Caco-2 (cell line): Measurements from ENCODE around the gene SEPTIN8. TPM values are rescaled to one million over a fixed set of nuclear protein-coding genes. Genes with fewer than 3 reads are reported as not detected.

Experiments
- BruUV-seq: library from RNA; stranded (reverse); fragments of 400-500 nt; replicated peaks from 2 replicates; lab custom pipeline; 2021; lab: Mats Ljungman, UMichigan
- CTCF ChIA-PET: fragments of 300-600 bp; sonication (Branson Sonifier 250); formaldehyde crosslinking; loops from one replicate; lab custom pipeline; 2022; ENCODE audit warnings: antibody characterized with exemption; lab: Charles Lee
- POLR2A ChIA-PET: fragments of 300-600 bp; sonication (Branson Sonifier 250); formaldehyde crosslinking; loops from one replicate; lab custom pipeline; 2022; ENCODE audit warnings: antibody characterized with exemption; lab: Charles Lee
- DNase-seq, 2 experiments: peaks; one replicate each; pipeline versions ENCODE4 v3.0.0 to v3.0.0-alpha.2; 2020 to 2022
- H3K27me3 ChIP-seq: replicated peaks from 2 replicates; pipeline ENCODE4 v1.6.0; 2011; ENCODE audit warnings: low read length; ENCODE audit not compliant: control insufficient read depth, insufficient read depth
- H3K36me3 ChIP-seq: 2 replicates; pipeline ENCODE4 v1.5.1; 2011; ENCODE audit warnings: low read length; ENCODE audit not compliant: control insufficient read depth, insufficient read depth
- H3K4me1 ChIP-seq: fragments of 250-450 bp; sonication (Bioruptor Pico); 2 replicates; pipeline ENCODE4 v1.5.1; 2020; ENCODE audit warnings: mild to moderate bottlenecking
- H3K4me3 ChIP-seq: 2 replicates; pipeline ENCODE4 v1.5.1; 2011; ENCODE audit warnings: low read depth, mild to moderate bottlenecking, control low read depth, low read length
- H3K9me3 ChIP-seq: fragments of 250-450 bp; sonication (Bioruptor Pico); 2 replicates; pipeline ENCODE4 v1.5.1; 2020; ENCODE audit warnings: mild to moderate bottlenecking, moderate library complexity
- H3K27ac Mint-ChIP-seq: one replicate; pipeline ENCODE4 v1.8.0; 2022; ENCODE audit warnings: mixed read lengths; ENCODE audit not compliant: unreplicated experiment
- H3K27me3 Mint-ChIP-seq: one replicate; pipeline ENCODE4 v1.8.0; 2022; ENCODE audit warnings: mixed read lengths; ENCODE audit not compliant: insufficient read depth, unreplicated experiment
- H3K36me3 Mint-ChIP-seq: one replicate; pipeline ENCODE4 v1.8.0; 2022; ENCODE audit warnings: mild to moderate bottlenecking, mixed read lengths; ENCODE audit not compliant: insufficient read depth, unreplicated experiment
- H3K4me1 Mint-ChIP-seq: one replicate; pipeline ENCODE4 v1.8.0; 2022; ENCODE audit warnings: low read depth, mixed read lengths; ENCODE audit not compliant: unreplicated experiment
- H3K4me3 Mint-ChIP-seq: one replicate; pipeline ENCODE4 v1.8.0; 2022; ENCODE audit warnings: mild to moderate bottlenecking, moderate library complexity, mixed read lengths; ENCODE audit not compliant: unreplicated experiment
- H3K9me3 Mint-ChIP-seq: one replicate; pipeline ENCODE4 v1.8.0; 2022; ENCODE audit warnings: mixed read lengths; ENCODE audit not compliant: unreplicated experiment
- CTCF ChIP-seq, 2 experiments: fragments of 200-600 bp in 1 of 2; IDR thresholded peaks; 1 replicate in 1 of 2; 2 replicates in 1 of 2; pipeline versions ENCODE4 v1.5.1 to v1.8.0; 2011 to 2022; ENCODE audit warnings: antibody characterized with exemption in 1 of 2, control low read depth in 1 of 2, inconsistent platforms in 1 of 2, low read depth in 1 of 2, low read length in 1 of 2, mild to moderate bottlenecking in 1 of 2, moderate library complexity in 1 of 2; ENCODE audit not compliant: insufficient read depth in 1 of 2, severe bottlenecking in 1 of 2, unreplicated experiment in 1 of 2
- intact Hi-C: fragments of 100-400 bp; cut with micrococcal nuclease; formaldehyde crosslinking; loops from one replicate; pipeline ENCODE4 v1.10.0; 2022; ENCODE audit not compliant: unreplicated experiment
- total RNA-seq: library from RNA; stranded (reverse); gene quantifications from 2 replicates; pipeline ENCODE4 v1.2.3, GENCODE V29; 2022

The SEPTIN8 gene
- total RNA-seq, 1 experiment from 2014 or later = 60.7 TPM

GRCh38 chr5:132742626-132743025 is 34.4 kb downstream of the SEPTIN8 start:
- H3K4me3 ChIP-seq = no peak overlapping the region

GRCh38 chr5:132742158-132742557 is 34.9 kb downstream of the SEPTIN8 start:
- BruUV-seq = no TSS peak
- TF ChIP-seq CTCF (IDR thresholded peaks at IDR 0.05; ENCODE audit: insufficient read depth in 1 of 2, low read depth in 1 of 2, low read length in 1 of 2, severe bottlenecking in 1 of 2, unreplicated experiment in 1 of 2) = no peak
- Histone ChIP-seq H3K27me3 (no peaks in the 10 kb centered on the region), H3K36me3 (no peaks in the 10 kb centered on the region), H3K4me3 (no peak overlapping the region), H3K9me3 (no peaks in the 10 kb centered on the region), H3K4me1 (peaks cover 4% of the 10 kb centered on the region; the same call in 1 of the 2 replicates)
- peaks cover 8% of the 10 kb centered on the region for H3K27me3 Mint-ChIP-seq
- peaks cover 7% of the 10 kb centered on the region for H3K9me3 Mint-ChIP-seq
- no peak for DNase-seq
- intact Hi-C loops = no loop called here
- peaks cover 9% of the 10 kb centered on the region for H3K4me1 Mint-ChIP-seq
- no peak overlapping the region for H3K27ac Mint-ChIP-seq
- CTCF ChIA-PET = no interaction called here
- peaks cover 5% of the 10 kb centered on the region for H3K36me3 Mint-ChIP-seq
- POLR2A ChIA-PET = no interaction called here
- H3K4me3 Mint-ChIP-seq = no peak overlapping the region

More at GRCh38 chr5:132742626-132743025, 34.4 kb downstream of the SEPTIN8 start:
- peaks cover 7% of the 10 kb centered on the region for H3K9me3 Mint-ChIP-seq
- ChIA-PET CTCF (no interaction called here), POLR2A (no interaction called here)
- H3K36me3 Mint-ChIP-seq = peaks cover under 1% of the 10 kb centered on the region
- intact Hi-C loops = no loop called here
- no peak overlapping the region for H3K4me3 Mint-ChIP-seq
- no peak for TF ChIP-seq CTCF (IDR thresholded peaks at IDR 0.05; ENCODE audit: insufficient read depth in 1 of 2, low read depth in 1 of 2, low read length in 1 of 2, severe bottlenecking in 1 of 2, unreplicated experiment in 1 of 2)
- Histone ChIP-seq H3K27me3 (no peaks in the 10 kb centered on the region), H3K4me1 (peaks cover 4% of the 10 kb centered on the region; the same call in 1 of the 2 replicates), H3K36me3 (no peaks in the 10 kb centered on the region), H3K9me3 (no peaks in the 10 kb centered on the region)
- no peak for DNase-seq
- H3K27me3 Mint-ChIP-seq = peaks cover 8% of the 10 kb centered on the region
- BruUV-seq = no TSS peak
- peaks cover 9% of the 10 kb centered on the region for H3K4me1 Mint-ChIP-seq
- H3K27ac Mint-ChIP-seq = no peak overlapping the region

GRCh38 chr5:132739232-132739631 is 37.8 kb downstream of the SEPTIN8 start:
- no peaks in the 10 kb centered on the region for H3K27me3 ChIP-seq
- no peak for TF ChIP-seq CTCF (IDR thresholded peaks at IDR 0.05; ENCODE audit: insufficient read depth in 1 of 2, low read depth in 1 of 2, low read length in 1 of 2, severe bottlenecking in 1 of 2, unreplicated experiment in 1 of 2)
- peaks cover 4% of the 10 kb centered on the region; the same call in 1 of the 2 replicates for H3K4me1 ChIP-seq
- H3K36me3 ChIP-seq = no peaks in the 10 kb centered on the region
- H3K9me3 ChIP-seq = no peaks in the 10 kb centered on the region
- BruUV-seq = no TSS peak
- POLR2A ChIA-PET = no interaction called here
- CTCF ChIA-PET = no interaction called here
- peaks cover 9% of the 10 kb centered on the region for H3K4me1 Mint-ChIP-seq
- H3K4me3 Mint-ChIP-seq = no peak overlapping the region
- DNase-seq = no peak
- H3K4me3 ChIP-seq = no peak overlapping the region
- peaks cover 6% of the 10 kb centered on the region for H3K27me3 Mint-ChIP-seq
- H3K27ac Mint-ChIP-seq = no peak overlapping the region
- peaks cover 7% of the 10 kb centered on the region for H3K9me3 Mint-ChIP-seq
- H3K36me3 Mint-ChIP-seq = peaks cover 6% of the 10 kb centered on the region
- intact Hi-C loops = no loop called here
